Prostate gland (tissue), 2 donors: ENCODE data around the gene EHBP1.

Experiments used
- CTCF ChIP-seq, 4 experiments: fragments of 200-600 bp in 2 of 4; fragments of 450-650 bp in 2 of 4; sonication (generic) in 2 of 4; IDR thresholded peaks; 1 replicate in 3 of 4; 2 replicates in 1 of 4; pipeline ENCODE4 v1.5.1; 2016 to 2019; ENCODE audit warnings: antibody characterized with exemption in 4 of 4, mild to moderate bottlenecking in 2 of 4, moderate library complexity in 2 of 4
- POLR2A ChIP-seq: fragments of 450-650 bp; IDR thresholded peaks from one replicate; pipeline ENCODE4 v1.6.1; 2016; ENCODE audit warnings: antibody characterized with exemption, mild to moderate bottlenecking
- POLR2AphosphoS5 ChIP-seq: sonication (generic); formaldehyde crosslinking; IDR thresholded peaks from one replicate; pipeline ENCODE4 v1.6.1; 2017; ENCODE audit warnings: antibody characterized with exemption

- TF ChIP-seq CTCF (IDR thresholded peaks at IDR 0.05) (no peak), POLR2A (no peak), POLR2AphosphoS5 (no peak)
Measured at GRCh38 chr2:63049970-63050333, 344.4 kb downstream of the EHBP1 start.
